Brain microvascular endothelial cell (primary cell): ENCODE results near the gene SMAD2.

Experiments
- DNase-seq: peaks from one replicate; pipeline ENCODE4 v3.0.0-alpha.2; 2020
- H3K27ac ChIP-seq: fragments of 250-450 bp; sonication (Bioruptor Pico); 2 replicates; pipeline ENCODE4 v1.5.1; 2020; ENCODE audit warnings: mild to moderate bottlenecking, moderate library complexity
- H3K27me3 ChIP-seq: fragments of 250-450 bp; sonication (Bioruptor Pico); replicated peaks from 2 replicates; pipeline ENCODE4 v1.5.1; 2020; ENCODE audit warnings: mild to moderate bottlenecking
- H3K36me3 ChIP-seq: fragments of 250-450 bp; sonication (Bioruptor Pico); replicated peaks from 2 replicates; pipeline ENCODE4 v1.5.1; 2020; ENCODE audit warnings: mild to moderate bottlenecking
- H3K4me3 ChIP-seq: 2 replicates; pipeline ENCODE4 v1.5.1; 2011; ENCODE audit warnings: low read depth, mild to moderate bottlenecking, control low read depth, low read length, moderate library complexity
- in situ Hi-C: cut with HindIII; loops from 2 replicates; pipeline ENCODE4 v1.10.0; 2017; ENCODE audit warnings: low sequenced_read_pairs, low pct_ligation_motif_present
- TF ChIP-seq, protein P1 (sequence below): IDR thresholded peaks from 2 replicates; pipeline ENCODE4 v1.5.1; 2011; ENCODE audit warnings: low read depth, mild to moderate bottlenecking, moderate library complexity, low read length, control low read depth, inconsistent platforms; ENCODE audit errors: missing control alignments

Gene SMAD2

DNA sequence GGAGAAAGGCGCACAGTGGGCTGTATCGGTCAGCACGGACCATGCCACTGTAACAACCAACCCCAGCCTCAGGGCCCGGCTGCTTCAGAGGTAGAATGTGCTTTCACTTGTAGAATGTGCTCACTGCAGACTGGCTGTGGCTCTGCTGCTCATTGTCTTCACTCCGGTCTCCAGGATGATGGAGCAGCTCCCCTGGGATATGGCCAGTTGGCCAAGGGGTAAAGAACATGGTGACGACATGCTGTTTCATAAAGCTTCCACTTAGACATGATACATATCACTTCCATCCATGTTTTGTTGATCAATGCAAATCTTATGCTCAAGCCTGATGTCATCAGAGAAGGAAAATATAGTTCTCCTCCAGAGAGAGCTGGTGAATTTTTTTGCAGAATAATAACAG lies 127.7 kb downstream of the SMAD2 start:
- no peak overlapping the region for H3K27ac ChIP-seq
- no peaks in the 10 kb centered on the region for H3K27me3 ChIP-seq
- DNase-seq = no peak
- no peaks in the 10 kb centered on the region for H3K36me3 ChIP-seq
- TF ChIP-seq, protein P1, sequence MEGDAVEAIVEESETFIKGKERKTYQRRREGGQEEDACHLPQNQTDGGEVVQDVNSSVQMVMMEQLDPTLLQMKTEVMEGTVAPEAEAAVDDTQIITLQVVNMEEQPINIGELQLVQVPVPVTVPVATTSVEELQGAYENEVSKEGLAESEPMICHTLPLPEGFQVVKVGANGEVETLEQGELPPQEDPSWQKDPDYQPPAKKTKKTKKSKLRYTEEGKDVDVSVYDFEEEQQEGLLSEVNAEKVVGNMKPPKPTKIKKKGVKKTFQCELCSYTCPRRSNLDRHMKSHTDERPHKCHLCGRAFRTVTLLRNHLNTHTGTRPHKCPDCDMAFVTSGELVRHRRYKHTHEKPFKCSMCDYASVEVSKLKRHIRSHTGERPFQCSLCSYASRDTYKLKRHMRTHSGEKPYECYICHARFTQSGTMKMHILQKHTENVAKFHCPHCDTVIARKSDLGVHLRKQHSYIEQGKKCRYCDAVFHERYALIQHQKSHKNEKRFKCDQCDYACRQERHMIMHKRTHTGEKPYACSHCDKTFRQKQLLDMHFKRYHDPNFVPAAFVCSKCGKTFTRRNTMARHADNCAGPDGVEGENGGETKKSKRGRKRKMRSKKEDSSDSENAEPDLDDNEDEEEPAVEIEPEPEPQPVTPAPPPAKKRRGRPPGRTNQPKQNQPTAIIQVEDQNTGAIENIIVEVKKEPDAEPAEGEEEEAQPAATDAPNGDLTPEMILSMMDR = no peak
- H3K4me3 ChIP-seq = no peak overlapping the region
- in situ Hi-C loops = no loop called here

DNA sequence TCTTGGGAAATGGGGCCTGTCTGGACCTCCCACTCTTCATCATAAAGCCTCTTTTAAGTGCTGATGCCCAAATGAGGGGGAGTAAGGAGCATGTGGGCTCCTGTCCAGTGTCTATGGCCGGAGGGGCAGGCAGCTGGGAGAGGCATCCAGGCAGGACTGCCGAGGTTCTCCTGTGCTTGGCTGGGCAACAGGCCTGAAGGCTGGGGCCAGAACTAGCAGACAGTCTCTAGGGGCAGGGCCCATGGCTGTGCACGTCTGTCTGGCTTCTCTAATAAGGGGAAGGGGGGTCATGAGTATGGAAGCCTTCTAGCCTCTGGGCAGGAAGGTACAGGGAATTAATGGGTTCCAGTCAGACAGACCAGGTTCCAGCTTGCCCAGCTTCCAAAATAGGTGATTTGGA lies 128.6 kb downstream of the SMAD2 start:
- in situ Hi-C loops = no loop called here
- no peaks in the 10 kb centered on the region for H3K27me3 ChIP-seq

DNA sequence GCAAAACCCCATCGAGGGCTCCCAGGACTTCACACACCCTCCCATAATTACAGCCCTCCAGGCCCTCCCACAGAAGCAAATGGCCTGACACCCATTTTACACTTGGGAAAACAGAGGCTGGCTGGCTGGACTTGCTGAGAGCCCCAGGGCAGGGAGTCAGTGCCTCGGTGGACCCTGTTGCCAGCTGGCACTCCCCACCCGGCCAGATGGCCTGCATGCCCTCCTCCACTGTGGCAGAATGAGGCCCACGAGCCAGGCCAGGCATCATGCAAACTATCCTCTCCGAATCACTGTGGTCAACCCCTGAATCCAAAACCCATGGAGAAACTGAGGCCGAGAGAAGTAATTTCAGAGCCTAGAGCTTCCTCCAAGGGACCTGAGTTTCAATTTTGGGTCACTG lies 129.7 kb downstream of the SMAD2 start:
- TF ChIP-seq, protein P1 = no peak
- Histone ChIP-seq H3K27me3 (no peaks in the 10 kb centered on the region), H3K27ac (no peak overlapping the region), H3K36me3 (no peaks in the 10 kb centered on the region), H3K4me3 (no peak overlapping the region)
- DNase-seq = no peak
- in situ Hi-C loops = no loop called here

More for the DNA sequence above, 128.6 kb downstream of the SMAD2 start:
- TF ChIP-seq, protein P1 = no peak
- H3K36me3 ChIP-seq = no peaks in the 10 kb centered on the region
- DNase-seq = no peak
- no peak overlapping the region for H3K27ac ChIP-seq
- no peak overlapping the region for H3K4me3 ChIP-seq

GRCh38 chr18:47800248-47800647 lies 130.2 kb downstream of the SMAD2 start:
- Histone ChIP-seq H3K27ac (no peak overlapping the region), H3K36me3 (no peaks in the 10 kb centered on the region), H3K4me3 (no peak overlapping the region), H3K27me3 (no peaks in the 10 kb centered on the region)
- in situ Hi-C loops = no loop called here
- TF ChIP-seq, protein P1 = no peak
- DNase-seq = no peak

- Histone ChIP-seq H3K4me3 (no peak overlapping the region), H3K36me3 (no peaks in the 10 kb centered on the region), H3K27ac (no peak overlapping the region), H3K27me3 (no peaks in the 10 kb centered on the region)
- DNase-seq = no peak
- TF ChIP-seq, protein P1 = no peak
- in situ Hi-C loops = no loop called here
Observed at GRCh38 chr18:47799376-47799775, 131.1 kb downstream of the SMAD2 start.

- no peaks in the 10 kb centered on the region for H3K27me3 ChIP-seq
- TF ChIP-seq, protein P1 = no peak
- H3K27ac ChIP-seq = no peak overlapping the region
- no peaks in the 10 kb centered on the region for H3K36me3 ChIP-seq
- in situ Hi-C loops = no loop called here
- no peak for DNase-seq
- H3K4me3 ChIP-seq = no peak overlapping the region
Observed at GRCh38 chr18:47798366-47798765, 132.1 kb downstream of the SMAD2 start.
